GM23338 (cell line): ENCODE measurements around the gene DHX8. TPM values are rescaled to one million over a fixed set of nuclear protein-coding genes. Genes with fewer than 3 reads are reported as not detected.

ENCODE experiments used
- ATAC-seq: fragments of 200-7000 bp; cut with Tn5 transposase; 3 replicates; pipeline ENCODE4 v1.9.1; 2020
- DNase-seq: peaks from one replicate; pipeline ENCODE4 v3.0.0-alpha.2; 2015; ENCODE audit warnings: low spot score
- H2AFZ ChIP-seq: fragments of 200-600 bp; sonication (generic); 2 replicates; pipeline ENCODE4 v1.8.0; 2016; ENCODE audit warnings: antibody characterized with exemption, mild to moderate bottlenecking, moderate library complexity
- H3F3A ChIP-seq: fragments of 200-600 bp; sonication (generic); replicated peaks from 2 replicates; pipeline ENCODE4 v1.8.0; 2017; ENCODE audit warnings: antibody characterized with exemption, mixed run types, low read depth
- H3K27ac ChIP-seq: fragments of 200-600 bp; sonication (generic); 2 replicates; pipeline ENCODE4 v1.6.1; 2016; ENCODE audit warnings: low read depth
- H3K27me3 ChIP-seq: fragments of 200-600 bp; sonication (generic); 2 replicates; pipeline ENCODE4 v1.8.0; 2016; ENCODE audit warnings: mild to moderate bottlenecking, mixed run types, moderate library complexity; ENCODE audit not compliant: insufficient read depth
- H3K36me3 ChIP-seq: fragments of 200-600 bp; sonication (generic); 2 replicates; pipeline ENCODE4 v1.8.0; 2016; ENCODE audit warnings: mild to moderate bottlenecking; ENCODE audit not compliant: insufficient read depth
- H3K4me1 ChIP-seq: fragments of 200-600 bp; sonication (generic); 2 replicates; pipeline ENCODE4 v1.8.0; 2016; ENCODE audit warnings: mild to moderate bottlenecking, moderate library complexity; ENCODE audit not compliant: insufficient read depth
- H3K4me2 ChIP-seq: fragments of 200-600 bp; sonication (generic); 2 replicates; pipeline ENCODE4 v1.7.1; 2017; ENCODE audit warnings: mixed run types
- H3K4me3 ChIP-seq: fragments of 200-600 bp; sonication (generic); 2 replicates; pipeline ENCODE4 v1.6.1; 2016; ENCODE audit warnings: mixed run types
- H3K79me2 ChIP-seq: fragments of 200-600 bp; sonication (generic); replicated peaks from 2 replicates; pipeline ENCODE4 v1.8.0; 2017; ENCODE audit warnings: mild to moderate bottlenecking; ENCODE audit not compliant: insufficient read depth
- H3K9me2 ChIP-seq: fragments of 200-600 bp; sonication (generic); 2 replicates; pipeline ENCODE4 v1.8.0; 2017; ENCODE audit not compliant: insufficient read depth
- H4K20me1 ChIP-seq: fragments of 200-600 bp; sonication (generic); replicated peaks from 2 replicates; pipeline ENCODE4 v1.8.0; 2017; ENCODE audit warnings: mild to moderate bottlenecking; ENCODE audit not compliant: insufficient read depth
- H3K27ac Mint-ChIP-seq: 2 replicates; pipeline ENCODE4 v1.8.0; 2020; ENCODE audit warnings: inconsistent platforms, mild to moderate bottlenecking, moderate library complexity, mixed read lengths
- H3K27me3 Mint-ChIP-seq: 3 replicates; pipeline ENCODE4 v1.8.0; 2022; ENCODE audit warnings: low read depth, mild to moderate bottlenecking, moderate library complexity, mixed read lengths, inconsistent platforms; ENCODE audit not compliant: insufficient read depth, poor library complexity
- H3K36me3 Mint-ChIP-seq: 3 replicates; pipeline ENCODE4 v1.8.0; 2021; ENCODE audit warnings: low read depth, mild to moderate bottlenecking, inconsistent platforms, moderate library complexity, mixed read lengths
- H3K4me1 Mint-ChIP-seq: 3 replicates; pipeline ENCODE4 v1.8.0; 2020; ENCODE audit warnings: mild to moderate bottlenecking, inconsistent platforms, mixed read lengths
- H3K4me3 Mint-ChIP-seq: 3 replicates; pipeline ENCODE4 v1.8.0; 2021; ENCODE audit warnings: moderate library complexity, mild to moderate bottlenecking, inconsistent platforms, mixed read lengths
- H3K9me3 Mint-ChIP-seq: 3 replicates; pipeline ENCODE4 v1.8.0; 2020; ENCODE audit warnings: moderate library complexity, mild to moderate bottlenecking, inconsistent platforms, mixed read lengths
- ETS1 ChIP-seq: IDR thresholded peaks from 2 replicates; pipeline ENCODE4 v1.6.1; 2016; ENCODE audit warnings: antibody characterized with exemption
- EZH2 ChIP-seq: fragments of 200-600 bp; sonication (generic); IDR thresholded peaks from one replicate; pipeline ENCODE4 v1.8.0; 2017; ENCODE audit warnings: antibody characterized with exemption, mild to moderate bottlenecking, low read depth; ENCODE audit not compliant: unreplicated experiment
- EZH2phosphoT487 ChIP-seq: fragments of 200-600 bp; sonication (generic); IDR thresholded peaks from one replicate; pipeline ENCODE4 v1.8.1; 2018; ENCODE audit warnings: antibody characterized with exemption; ENCODE audit not compliant: unreplicated experiment
- JUNB ChIP-seq: IDR thresholded peaks from one replicate; pipeline ENCODE4 v1.6.1; 2016; ENCODE audit warnings: antibody characterized with exemption; ENCODE audit not compliant: unreplicated experiment
- NANOG ChIP-seq: IDR thresholded peaks from 2 replicates; pipeline ENCODE4 v1.6.1; 2016; ENCODE audit warnings: antibody characterized with exemption, borderline replicate concordance
- POLR2AphosphoS5 ChIP-seq: IDR thresholded peaks from 2 replicates; pipeline ENCODE4 v1.6.1; 2016; ENCODE audit warnings: antibody characterized with exemption, low read depth
- STAT1 ChIP-seq: IDR thresholded peaks from one replicate; pipeline ENCODE4 v1.6.1; 2016; ENCODE audit warnings: antibody characterized with exemption; ENCODE audit not compliant: unreplicated experiment
- ZNF114 ChIP-seq: fragments of 250-450 bp; sonication (Bioruptor Pico); IDR thresholded peaks from 2 replicates; pipeline ENCODE4 v1.5.0; 2020; ENCODE audit warnings: mild to moderate bottlenecking, moderate library complexity
- ZNF331 ChIP-seq: fragments of 250-450 bp; sonication (Bioruptor Pico); IDR thresholded peaks from 2 replicates; pipeline ENCODE4 v1.5.0; 2020; ENCODE audit warnings: low read depth, mild to moderate bottlenecking, moderate library complexity
- ZNF462 ChIP-seq: fragments of 250-450 bp; sonication (Bioruptor Pico); IDR thresholded peaks from 2 replicates; pipeline ENCODE4 v1.5.0; 2020; ENCODE audit warnings: mild to moderate bottlenecking, moderate library complexity
- polyA plus RNA-seq: library from polyadenylated mRNA; unstranded; fragments of >200 nt; fragmentation: Nextera tagmentation; extraction: Ambion mirVana; gene quantifications from 2 replicates; pipeline ENCODE4 v1.2.1, GENCODE V29; 2016
- total RNA-seq: library from RNA; depleted of rRNA; stranded (reverse); fragments of >200 nt; shearing (Covaris generic); gene quantifications from 2 replicates; pipeline ENCODE4 v1.2.3, GENCODE V29; 2014
- TF ChIP-seq, protein P1 (sequence below): IDR thresholded peaks from one replicate; pipeline ENCODE4 v1.6.1; 2018; ENCODE audit warnings: antibody characterized with exemption; ENCODE audit not compliant: unreplicated experiment

DHX8 gene
- total and polyA plus RNA-seq, 2 experiments from 2014 or later = 35.3 to 81.1 TPM

GRCh38 chr17:43574348-43574747 is 90.6 kb downstream of the DHX8 start:
- Mint-ChIP-seq H3K27me3 (peaks cover 16% of the 10 kb centered on the region), H3K27ac (no peak overlapping the region), H3K4me1 (peaks cover 30% of the 10 kb centered on the region), H3K36me3 (no peaks in the 10 kb centered on the region), H3K9me3 (no peaks in the 10 kb centered on the region), H3K4me3 (no peak overlapping the region)
- no peak for ATAC-seq
- peaks cover 32% of the 10 kb centered on the region for H3K4me1 ChIP-seq
- no peak for TF ChIP-seq EZH2phosphoT487
- TF ChIP-seq EZH2 = no peak
- TF ChIP-seq ZNF114 = no peak
- no peak overlapping the region for H2AFZ ChIP-seq
- H3K27ac ChIP-seq = no peak overlapping the region
- no peaks in the 10 kb centered on the region for H4K20me1 ChIP-seq
- H3K4me2 ChIP-seq = no peak overlapping the region
- no peak for DNase-seq
- H3F3A ChIP-seq = 0 out of 2 replicates have a peak, but pooled peaks cover 4% of the 10 kb centered on the region
- no peaks in the 10 kb centered on the region for H3K36me3 ChIP-seq
- no peaks in the 10 kb centered on the region for H3K9me2 ChIP-seq
- no peaks in the 10 kb centered on the region for H3K79me2 ChIP-seq
- no peaks in the 10 kb centered on the region for H3K27me3 ChIP-seq
- H3K4me3 ChIP-seq = no peak overlapping the region

DNA sequence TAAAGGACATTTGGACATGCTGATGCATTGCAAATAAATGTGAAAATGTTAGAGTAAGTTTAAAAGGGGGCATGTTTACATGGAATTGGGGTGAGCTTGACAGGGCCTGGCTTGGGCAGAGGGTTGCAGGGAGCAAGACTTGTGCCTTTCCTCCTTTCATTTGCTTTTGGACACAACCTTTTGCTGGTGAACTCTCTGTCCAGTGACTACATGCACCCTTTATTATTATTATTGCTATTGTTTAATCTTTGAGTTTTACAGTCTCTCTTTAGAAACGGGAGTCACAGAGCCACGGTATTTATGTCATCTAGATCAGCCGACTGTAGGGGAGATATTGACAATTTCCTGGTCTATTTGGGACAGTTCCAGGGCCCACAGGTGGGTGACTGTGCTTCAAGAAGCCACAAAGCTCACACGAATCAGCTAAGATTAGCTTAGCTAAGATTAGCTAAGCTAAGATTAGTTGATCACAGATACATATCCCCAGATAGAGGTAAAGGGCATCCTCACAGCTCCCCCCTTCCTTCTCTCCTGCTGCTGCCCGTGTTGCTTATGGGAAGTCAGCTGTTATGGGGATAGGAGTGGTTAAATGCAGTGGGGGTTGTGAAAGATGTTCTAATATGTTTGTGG is 91.2 kb downstream of the DHX8 start:
- Histone ChIP-seq H3F3A (0 out of 2 replicates have a peak, but pooled peaks cover 4% of the 10 kb centered on the region), H3K9me2 (no peaks in the 10 kb centered on the region), H3K27ac (no peak overlapping the region), H2AFZ (no peak overlapping the region), H3K4me2 (no peak overlapping the region), H3K4me1 (peaks cover 35% of the 10 kb centered on the region), H4K20me1 (no peaks in the 10 kb centered on the region), H3K27me3 (no peaks in the 10 kb centered on the region), H3K79me2 (no peaks in the 10 kb centered on the region), H3K4me3 (no peak overlapping the region), H3K36me3 (no peaks in the 10 kb centered on the region)
- H3K4me3 Mint-ChIP-seq = no peak overlapping the region
- no peak overlapping the region for H3K27ac Mint-ChIP-seq
- peaks cover 36% of the 10 kb centered on the region for H3K4me1 Mint-ChIP-seq
- DNase-seq (no peak), ATAC-seq (no peak)
- H3K27me3 Mint-ChIP-seq = peaks cover 13% of the 10 kb centered on the region
- no peaks in the 10 kb centered on the region for H3K36me3 Mint-ChIP-seq
- H3K9me3 Mint-ChIP-seq = no peaks in the 10 kb centered on the region
- TF ChIP-seq, protein P1, sequence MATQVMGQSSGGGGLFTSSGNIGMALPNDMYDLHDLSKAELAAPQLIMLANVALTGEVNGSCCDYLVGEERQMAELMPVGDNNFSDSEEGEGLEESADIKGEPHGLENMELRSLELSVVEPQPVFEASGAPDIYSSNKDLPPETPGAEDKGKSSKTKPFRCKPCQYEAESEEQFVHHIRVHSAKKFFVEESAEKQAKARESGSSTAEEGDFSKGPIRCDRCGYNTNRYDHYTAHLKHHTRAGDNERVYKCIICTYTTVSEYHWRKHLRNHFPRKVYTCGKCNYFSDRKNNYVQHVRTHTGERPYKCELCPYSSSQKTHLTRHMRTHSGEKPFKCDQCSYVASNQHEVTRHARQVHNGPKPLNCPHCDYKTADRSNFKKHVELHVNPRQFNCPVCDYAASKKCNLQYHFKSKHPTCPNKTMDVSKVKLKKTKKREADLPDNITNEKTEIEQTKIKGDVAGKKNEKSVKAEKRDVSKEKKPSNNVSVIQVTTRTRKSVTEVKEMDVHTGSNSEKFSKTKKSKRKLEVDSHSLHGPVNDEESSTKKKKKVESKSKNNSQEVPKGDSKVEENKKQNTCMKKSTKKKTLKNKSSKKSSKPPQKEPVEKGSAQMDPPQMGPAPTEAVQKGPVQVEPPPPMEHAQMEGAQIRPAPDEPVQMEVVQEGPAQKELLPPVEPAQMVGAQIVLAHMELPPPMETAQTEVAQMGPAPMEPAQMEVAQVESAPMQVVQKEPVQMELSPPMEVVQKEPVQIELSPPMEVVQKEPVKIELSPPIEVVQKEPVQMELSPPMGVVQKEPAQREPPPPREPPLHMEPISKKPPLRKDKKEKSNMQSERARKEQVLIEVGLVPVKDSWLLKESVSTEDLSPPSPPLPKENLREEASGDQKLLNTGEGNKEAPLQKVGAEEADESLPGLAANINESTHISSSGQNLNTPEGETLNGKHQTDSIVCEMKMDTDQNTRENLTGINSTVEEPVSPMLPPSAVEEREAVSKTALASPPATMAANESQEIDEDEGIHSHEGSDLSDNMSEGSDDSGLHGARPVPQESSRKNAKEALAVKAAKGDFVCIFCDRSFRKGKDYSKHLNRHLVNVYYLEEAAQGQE = no peak
- TF ChIP-seq POLR2AphosphoS5 = no peak
- no peak for TF ChIP-seq ZNF114
- TF ChIP-seq ZNF462 (CRISPR knock-in tag) = no peak
- no peak for TF ChIP-seq ETS1
- TF ChIP-seq EZH2phosphoT487 = no peak
- TF ChIP-seq JUNB = no peak
- no peak for TF ChIP-seq ZNF331 (CRISPR knock-in tag)
- no peak for TF ChIP-seq STAT1
- TF ChIP-seq EZH2 = no peak
- TF ChIP-seq NANOG = no peak
